CD4-positive, CD25-positive, alpha-beta regulatory T cell (primary cell): Measurements from ENCODE around the gene SLMAP. TPM values are rescaled to one million over a fixed set of nuclear protein-coding genes. Genes with fewer than 3 reads are reported as not detected.
A peak's percentile ranks its signal among the peaks of the same experiment; 100 is the strongest.

ENCODE experiments used
- ATAC-seq, 2 donors: fragments of 150-1000 bp; cut with Tn5 transposase; one replicate each; pipeline ENCODE4 v1.10.0; 2021; ENCODE audit warnings: low read depth in 2 of 2, moderate number of reproducible peaks in 2 of 2, moderate library complexity in 1 of 2
- DNase-seq, 3 donors: peaks; one replicate each; pipeline versions ENCODE4 v3.0.0 to v3.0.0-alpha.2; 2012 to 2022; ENCODE audit warnings: mixed read lengths in 1 of 3
- H3K27ac ChIP-seq: one replicate; pipeline ENCODE4 v1.7.0; 2013; ENCODE audit warnings: mild to moderate bottlenecking, low read length; ENCODE audit not compliant: insufficient read depth, poor library complexity, severe bottlenecking
- H3K27me3 ChIP-seq: one replicate; pipeline ENCODE4 v1.7.0; 2013; ENCODE audit warnings: low read length; ENCODE audit not compliant: control insufficient read depth, insufficient read depth
- H3K36me3 ChIP-seq: one replicate; pipeline ENCODE4 v1.7.0; 2013; ENCODE audit warnings: mild to moderate bottlenecking, low read length, moderate library complexity; ENCODE audit not compliant: control insufficient read depth, insufficient read depth
- H3K4me1 ChIP-seq: 2 replicates; pipeline ENCODE4 v1.7.0; 2013; ENCODE audit warnings: mild to moderate bottlenecking, low read length; ENCODE audit not compliant: insufficient read depth, control insufficient read depth, poor library complexity, severe bottlenecking
- H3K4me3 ChIP-seq: one replicate; pipeline ENCODE4 v1.7.0; 2013; ENCODE audit warnings: low read depth, mild to moderate bottlenecking, low read length, moderate library complexity
- H3K9me3 ChIP-seq, 2 experiments: 1 replicate in 1 of 2; 2 replicates in 1 of 2; pipeline ENCODE4 v1.7.0; 2013; ENCODE audit warnings: low read length in 2 of 2, mild to moderate bottlenecking in 1 of 2, moderate library complexity in 1 of 2; ENCODE audit not compliant: control insufficient read depth in 2 of 2
- H3K27ac Mint-ChIP-seq, 3 donors: one replicate each; pipeline ENCODE4 v1.8.0; 2020 to 2022; ENCODE audit warnings: mild to moderate bottlenecking in 3 of 3, mixed read lengths in 3 of 3, moderate library complexity in 2 of 3
- H3K27me3 Mint-ChIP-seq: one replicate; pipeline ENCODE4 v1.8.0; 2022; ENCODE audit warnings: mild to moderate bottlenecking, mixed read lengths
- H3K36me3 Mint-ChIP-seq: one replicate; pipeline ENCODE4 v1.8.0; 2020; ENCODE audit warnings: mixed read lengths
- H3K4me1 Mint-ChIP-seq, 4 donors: one replicate each; pipeline ENCODE4 v1.8.0; 2020 to 2022; ENCODE audit warnings: mixed read lengths in 4 of 4, mild to moderate bottlenecking in 1 of 4
- H3K4me3 Mint-ChIP-seq, 4 donors: one replicate each; pipeline ENCODE4 v1.8.0; 2020 to 2022; ENCODE audit warnings: mild to moderate bottlenecking in 4 of 4, mixed read lengths in 4 of 4, moderate library complexity in 3 of 4
- H3K9me3 Mint-ChIP-seq, 7 donors: one replicate each; pipeline ENCODE4 v1.8.0; 2020 to 2022; ENCODE audit warnings: mixed read lengths in 7 of 7, mild to moderate bottlenecking in 3 of 7, moderate library complexity in 2 of 7
- polyA plus RNA-seq, 4 donors: library from polyadenylated mRNA; unstranded; fragments of 300-500 nt; fragmentation: Illumina TruSeq; gene quantifications; one replicate each; pipeline ENCODE4 v1.2.3, GENCODE V29; 2021
- total RNA-seq: library from RNA; stranded (reverse); gene quantifications from one replicate; pipeline ENCODE4 v1.2.3, GENCODE V29; 2022

Gene SLMAP
- total and polyA plus RNA-seq, 5 donors from 2014 or later, result 13.5 to 84.9 (median 21.3) TPM

DNA sequence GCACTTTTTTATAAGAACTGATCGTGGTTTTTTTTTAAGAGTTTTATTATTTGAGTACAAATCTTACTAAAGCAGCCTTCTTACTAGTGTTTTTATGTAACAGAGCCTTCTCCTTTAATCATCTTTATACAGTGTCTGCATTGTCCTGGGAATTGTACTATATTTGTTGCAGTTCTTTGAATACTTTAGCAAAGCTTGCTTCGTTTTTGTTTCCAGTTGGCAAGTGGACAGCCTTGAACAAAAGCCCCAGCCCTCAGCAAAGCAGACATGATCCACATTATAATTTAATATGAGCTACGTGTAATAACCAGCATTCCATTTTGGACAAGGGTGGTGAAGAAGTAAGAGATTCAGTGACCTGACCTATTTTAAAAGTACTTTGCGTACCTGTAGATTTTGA lies 139.9 kb downstream of the SLMAP start:
- Mint-ChIP-seq H3K27me3 (no peaks in the 10 kb centered on the region), H3K4me1 (peaks cover 0 to 8% (median under 1%) of the 10 kb centered on the region in 4 donors), H3K9me3 (no peaks in the 10 kb centered on the region), H3K36me3 (peaks cover 45% of the 10 kb centered on the region), H3K4me3 (no peak overlapping the region), H3K27ac (no peak overlapping the region)
- H3K9me3 ChIP-seq, result no peaks in the 10 kb centered on the region
- DNase-seq (no peak), ATAC-seq (no peak)
- H3K4me1 ChIP-seq, result no peaks in the 10 kb centered on the region
- peaks cover 25% of the 10 kb centered on the region for H3K36me3 ChIP-seq
- no peak overlapping the region for H3K4me3 ChIP-seq
- H3K27ac ChIP-seq, result no peak overlapping the region
- H3K27me3 ChIP-seq, result no peaks in the 10 kb centered on the region

DNA sequence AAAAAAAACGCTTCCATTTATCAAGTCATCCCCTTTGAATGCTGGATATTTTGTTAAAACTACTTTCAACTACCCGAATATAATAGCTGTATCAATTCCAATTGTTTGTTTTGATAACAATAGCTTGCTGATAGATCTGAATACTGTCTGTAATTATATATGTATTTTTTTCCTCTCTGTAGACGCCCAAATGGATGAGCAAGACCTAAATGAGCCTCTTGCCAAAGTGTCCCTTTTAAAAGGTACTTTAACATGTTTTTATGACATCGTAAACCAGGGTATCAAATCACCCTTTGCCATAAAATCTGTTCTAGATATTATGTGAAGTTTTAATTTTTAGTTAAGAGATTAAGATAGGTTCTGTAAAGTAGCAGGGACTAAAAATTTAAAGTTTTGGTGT lies 140.6 kb downstream of the SLMAP start:
- no peak for ATAC-seq
- Histone ChIP-seq H3K27me3 (no peaks in the 10 kb centered on the region), H3K27ac (no peak overlapping the region), H3K4me1 (no peaks in the 10 kb centered on the region), H3K9me3 (no peaks in the 10 kb centered on the region), H3K36me3 (peaks cover 25% of the 10 kb centered on the region), H3K4me3 (no peak overlapping the region)
- no peaks in the 10 kb centered on the region for H3K27me3 Mint-ChIP-seq
- no peak overlapping the region for H3K27ac Mint-ChIP-seq
- H3K4me3 Mint-ChIP-seq, result no peak overlapping the region
- H3K36me3 Mint-ChIP-seq, result peaks cover 48% of the 10 kb centered on the region
- DNase-seq, result no peak
- H3K4me1 Mint-ChIP-seq, result peaks cover 0 to 8% (median 3%) of the 10 kb centered on the region in 4 donors
- H3K9me3 Mint-ChIP-seq, result no peaks in the 10 kb centered on the region

DNA sequence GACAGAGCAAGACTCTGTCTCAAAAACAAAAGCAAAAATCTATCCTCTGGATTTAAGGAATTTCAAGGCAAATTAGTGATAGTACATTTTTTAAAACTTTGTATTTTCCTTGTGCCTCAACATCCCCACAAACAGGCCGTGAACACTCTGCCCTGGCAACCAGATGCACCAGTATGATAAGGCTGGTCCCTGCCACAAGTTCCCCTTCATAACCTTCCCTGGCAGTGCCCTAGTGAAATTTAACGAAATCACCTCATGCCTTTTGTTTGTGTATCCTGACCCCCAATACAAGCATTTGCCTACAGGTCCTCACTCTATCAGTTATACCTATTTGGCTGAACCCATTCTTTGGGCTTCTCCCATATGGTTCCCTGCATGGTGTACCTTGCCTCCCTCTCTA lies 144.7 kb downstream of the SLMAP start:
- H3K36me3 Mint-ChIP-seq, result peaks cover 59% of the 10 kb centered on the region

DNA sequence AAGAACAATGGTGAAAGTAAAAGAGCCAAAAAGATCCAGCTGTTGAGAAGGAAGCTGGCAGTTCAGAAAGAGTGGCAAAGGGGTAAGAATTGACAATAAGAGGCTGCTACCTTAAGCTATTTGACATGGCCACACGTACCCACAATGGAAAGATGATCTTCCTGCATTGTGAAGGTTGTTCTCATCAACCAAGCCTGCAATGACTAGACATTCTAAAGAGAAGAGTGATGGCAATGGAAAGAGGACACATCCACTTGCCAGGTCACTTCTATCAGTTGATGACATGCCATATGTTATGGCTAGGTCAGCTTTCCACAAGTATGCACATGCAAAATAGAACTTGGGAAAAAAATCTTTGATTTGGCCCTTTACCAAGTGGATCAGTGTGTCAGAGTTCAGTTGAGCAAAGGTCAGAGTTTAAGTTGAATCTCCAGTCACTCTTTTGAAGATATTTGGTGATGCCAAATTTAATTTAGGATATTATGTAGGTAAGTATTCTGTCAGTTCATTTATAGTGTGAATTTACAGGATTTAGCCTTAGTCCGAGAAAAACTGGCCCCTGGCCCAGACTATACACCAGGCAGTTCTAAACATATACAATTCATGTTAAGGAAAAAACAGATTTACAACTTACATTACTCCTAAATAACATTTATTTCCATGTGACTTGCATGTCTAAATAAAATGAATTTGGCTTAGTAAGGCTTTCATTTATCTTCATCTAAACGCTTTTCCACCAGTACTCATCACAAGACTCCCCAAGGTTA lies 147.2 kb downstream of the SLMAP start:
- no peaks in the 10 kb centered on the region for H3K9me3 ChIP-seq
- H3K36me3 ChIP-seq, result peaks cover 23% of the 10 kb centered on the region
- Mint-ChIP-seq H3K4me1 (peaks cover 2 to 8% (median 4%) of the 10 kb centered on the region in 4 donors), H3K27ac (no peak overlapping the region), H3K36me3 (peaks cover 43% of the 10 kb centered on the region), H3K27me3 (no peaks in the 10 kb centered on the region), H3K4me3 (no peak overlapping the region), H3K9me3 (peaks cover 0 to 1% (median 0%) of the 10 kb centered on the region in 7 donors)
- H3K27me3 ChIP-seq, result no peaks in the 10 kb centered on the region
- H3K4me1 ChIP-seq, result no peaks in the 10 kb centered on the region
- H3K27ac ChIP-seq, result no peak overlapping the region
- ATAC-seq (no peak), DNase-seq (no peak)
- H3K4me3 ChIP-seq, result no peak overlapping the region

More for the DNA sequence above, 144.7 kb downstream of the SLMAP start:
- peaks cover 0 to 1% (median 0%) of the 10 kb centered on the region in 7 donors for H3K9me3 Mint-ChIP-seq
- H3K4me3 Mint-ChIP-seq, result no peak overlapping the region
- H3K27ac Mint-ChIP-seq, result no peak overlapping the region
- no peak overlapping the region for H3K4me3 ChIP-seq
- no peaks in the 10 kb centered on the region for H3K9me3 ChIP-seq
- H3K36me3 ChIP-seq, result peaks cover 34% of the 10 kb centered on the region
- H3K4me1 ChIP-seq, result no peaks in the 10 kb centered on the region
- H3K4me1 Mint-ChIP-seq, result peaks cover 0 to 8% (median 4%) of the 10 kb centered on the region in 4 donors
- ATAC-seq, result no peak
- H3K27me3 ChIP-seq, result no peaks in the 10 kb centered on the region
- H3K27me3 Mint-ChIP-seq, result no peaks in the 10 kb centered on the region
- no peak for DNase-seq
- H3K27ac ChIP-seq, result no peak overlapping the region

DNA sequence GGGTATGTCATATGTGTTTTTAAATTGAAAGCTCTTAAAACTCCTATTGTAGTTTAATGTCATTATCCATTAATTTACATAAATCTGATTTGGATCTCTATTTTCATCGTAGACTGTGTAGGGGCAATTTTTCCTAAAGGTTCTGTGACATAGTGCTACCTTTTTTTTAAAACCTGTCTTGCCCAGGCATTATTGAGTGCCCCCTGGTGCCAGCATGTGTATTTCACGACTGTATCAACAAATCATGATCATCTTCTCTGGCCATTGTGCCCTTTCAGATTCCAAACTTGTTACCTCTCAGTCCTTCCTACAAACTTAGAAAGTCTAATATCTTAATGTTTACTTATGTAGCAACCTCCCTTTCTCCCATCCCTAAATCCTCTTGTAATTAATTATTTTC lies 154.9 kb downstream of the SLMAP start:
- H3K36me3 ChIP-seq, result peaks cover 35% of the 10 kb centered on the region
- no peaks in the 10 kb centered on the region for H3K4me1 ChIP-seq

GRCh38 chr3:57911593-57911992 lies 155.5 kb downstream of the SLMAP start:
- Histone ChIP-seq H3K27ac (no peak overlapping the region), H3K9me3 (no peaks in the 10 kb centered on the region), H3K4me1 (no peaks in the 10 kb centered on the region), H3K27me3 (no peaks in the 10 kb centered on the region), H3K36me3 (peaks cover 40% of the 10 kb centered on the region), H3K4me3 (no peak overlapping the region)
- Mint-ChIP-seq H3K9me3 (no peaks in the 10 kb centered on the region), H3K27me3 (no peaks in the 10 kb centered on the region), H3K36me3 (peaks cover 36% of the 10 kb centered on the region), H3K4me3 (no peak overlapping the region), H3K27ac (peak overlapping the region in 1 of 3 donors; percentile 70), H3K4me1 (peaks cover 0 to 16% (median under 1%) of the 10 kb centered on the region in 4 donors)
- no peak for ATAC-seq
- no peak for DNase-seq

More for the DNA sequence above, 154.9 kb downstream of the SLMAP start:
- H3K27me3 Mint-ChIP-seq, result no peaks in the 10 kb centered on the region
- Histone ChIP-seq H3K27me3 (no peaks in the 10 kb centered on the region), H3K27ac (no peak overlapping the region), H3K4me3 (no peak overlapping the region), H3K9me3 (no peaks in the 10 kb centered on the region)
- H3K4me1 Mint-ChIP-seq, result peaks cover 0 to 15% (median under 1%) of the 10 kb centered on the region in 4 donors
- peaks cover 30% of the 10 kb centered on the region for H3K36me3 Mint-ChIP-seq
- H3K27ac Mint-ChIP-seq, result no peak overlapping the region
- no peaks in the 10 kb centered on the region for H3K9me3 Mint-ChIP-seq
- DNase-seq (peak in 2 of 3 donors; percentile 4 to 48), ATAC-seq (no peak)
- H3K4me3 Mint-ChIP-seq, result no peak overlapping the region

DNA sequence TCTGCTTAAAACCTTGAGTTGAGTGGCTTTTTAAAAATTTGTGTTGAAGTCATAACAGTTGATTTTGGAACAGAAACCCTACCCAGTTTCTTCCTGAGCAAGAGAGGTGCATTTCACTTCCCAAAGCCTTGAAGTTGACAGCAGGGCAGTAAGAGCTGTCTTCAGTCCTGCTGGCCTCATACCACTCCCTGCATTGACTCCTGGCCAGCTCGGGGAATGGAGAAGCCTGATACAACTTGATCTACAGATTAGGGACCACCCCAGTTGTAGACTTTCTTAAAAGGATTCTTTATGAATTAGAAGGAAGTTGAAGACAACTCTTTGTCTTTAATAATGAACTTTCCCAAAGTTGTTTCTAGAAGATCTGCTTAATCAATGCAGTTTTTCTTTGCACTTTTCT lies 161.5 kb downstream of the SLMAP start:
- peaks cover 59% of the 10 kb centered on the region for H3K36me3 ChIP-seq
- Mint-ChIP-seq H3K4me1 (peaks cover 0 to 7% (median 0%) of the 10 kb centered on the region in 4 donors), H3K4me3 (no peak overlapping the region), H3K27me3 (no peaks in the 10 kb centered on the region), H3K36me3 (peaks cover 60% of the 10 kb centered on the region), H3K9me3 (no peaks in the 10 kb centered on the region), H3K27ac (no peak overlapping the region)
- H3K9me3 ChIP-seq, result no peaks in the 10 kb centered on the region
- no peak for ATAC-seq
- no peaks in the 10 kb centered on the region for H3K27me3 ChIP-seq
- no peaks in the 10 kb centered on the region for H3K4me1 ChIP-seq
- H3K27ac ChIP-seq, result no peak overlapping the region
- no peak for DNase-seq
- H3K4me3 ChIP-seq, result no peak overlapping the region
